Activated B cell treated with CpG ODN at 0.5 μM for 24 hours (primary cell): ENCODE results near the gene XBP1. TPM values are rescaled to one million over a fixed set of nuclear protein-coding genes. Genes with fewer than 3 reads are reported as not detected.

Source experiments
- ATAC-seq: fragments of 200-7000 bp; cut with Tn5 transposase; one replicate; pipeline ENCODE4 v1.10.0; 2021; ENCODE audit warnings: low read depth, mild to moderate bottlenecking, moderate library complexity
- CTCF ChIA-PET: fragments of 350-600 bp; sonication (Branson Sonifier 250); formaldehyde crosslinking; loops from one replicate; lab custom pipeline; 2021; ENCODE audit warnings: antibody characterized with exemption; lab: Charles Lee
- POLR2A ChIA-PET: fragments of 350-600 bp; sonication (Branson Sonifier 250); formaldehyde crosslinking; loops from one replicate; lab custom pipeline; 2021; ENCODE audit warnings: antibody characterized with exemption; lab: Charles Lee
- DNase-seq: peaks from one replicate; pipeline ENCODE4 v3.0.0; 2022
- H3K27ac Mint-ChIP-seq: one replicate; pipeline ENCODE4 v1.8.0; 2020; ENCODE audit warnings: mixed read lengths
- H3K27me3 Mint-ChIP-seq: one replicate; pipeline ENCODE4 v1.8.0; 2021; ENCODE audit warnings: mixed read lengths
- H3K36me3 Mint-ChIP-seq: one replicate; pipeline ENCODE4 v1.8.0; 2021; ENCODE audit warnings: low read depth, mixed read lengths
- H3K4me1 Mint-ChIP-seq: one replicate; pipeline ENCODE4 v1.8.0; 2021; ENCODE audit warnings: mixed read lengths
- H3K4me3 Mint-ChIP-seq: one replicate; pipeline ENCODE4 v1.8.0; 2020; ENCODE audit warnings: mild to moderate bottlenecking, mixed read lengths
- H3K9me3 Mint-ChIP-seq: one replicate; pipeline ENCODE4 v1.8.0; 2020; ENCODE audit warnings: mixed read lengths
- intact Hi-C: fragments of 100-400 bp; cut with micrococcal nuclease; formaldehyde crosslinking; loops from one replicate; pipeline ENCODE4 v1.15.1; 2024
- total RNA-seq: library from RNA; stranded (reverse); gene quantifications from 2 replicates; pipeline ENCODE4 v1.2.3, GENCODE V29; 2022
- TF ChIP-seq, protein P1 (sequence below): fragments of 200-600 bp; IDR thresholded peaks from one replicate; pipeline ENCODE4 v1.8.0; 2022; ENCODE audit warnings: antibody characterized with exemption, mild to moderate bottlenecking

Gene XBP1
- total RNA-seq, 1 donor from 2014 or later, result 57.7 TPM

DNA sequence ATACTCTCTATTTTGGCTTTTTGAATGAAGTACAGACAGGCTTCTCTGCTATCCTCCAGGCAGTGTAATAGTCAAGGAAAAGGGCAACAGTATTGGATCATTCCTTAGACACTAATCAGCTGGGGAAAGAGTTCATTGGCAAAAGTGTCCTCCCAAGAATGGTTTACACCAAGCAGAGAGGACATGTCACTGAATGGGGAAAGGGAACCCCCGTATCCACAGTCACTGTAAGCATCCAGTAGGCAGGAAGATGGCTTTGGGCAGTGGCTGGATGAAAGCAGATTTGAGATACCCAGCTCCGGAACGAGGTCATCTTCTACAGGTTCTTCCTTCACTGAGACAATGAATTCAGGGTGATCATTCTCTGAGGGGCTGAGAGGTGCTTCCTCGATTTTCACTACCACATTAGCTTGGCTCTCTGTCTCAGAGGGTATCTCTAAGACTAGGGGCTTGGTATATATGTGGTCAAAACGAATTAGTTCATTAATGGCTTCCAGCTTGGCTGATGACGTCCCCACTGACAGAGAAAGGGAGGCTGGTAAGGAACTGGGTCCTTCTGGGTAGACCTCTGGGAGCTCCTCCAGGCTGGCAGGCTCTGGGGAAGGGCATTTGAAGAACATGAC, 5.2 kb downstream of the XBP1 start:
- no peaks in the 10 kb centered on the region for H3K27me3 Mint-ChIP-seq
- TF ChIP-seq, protein P1, sequence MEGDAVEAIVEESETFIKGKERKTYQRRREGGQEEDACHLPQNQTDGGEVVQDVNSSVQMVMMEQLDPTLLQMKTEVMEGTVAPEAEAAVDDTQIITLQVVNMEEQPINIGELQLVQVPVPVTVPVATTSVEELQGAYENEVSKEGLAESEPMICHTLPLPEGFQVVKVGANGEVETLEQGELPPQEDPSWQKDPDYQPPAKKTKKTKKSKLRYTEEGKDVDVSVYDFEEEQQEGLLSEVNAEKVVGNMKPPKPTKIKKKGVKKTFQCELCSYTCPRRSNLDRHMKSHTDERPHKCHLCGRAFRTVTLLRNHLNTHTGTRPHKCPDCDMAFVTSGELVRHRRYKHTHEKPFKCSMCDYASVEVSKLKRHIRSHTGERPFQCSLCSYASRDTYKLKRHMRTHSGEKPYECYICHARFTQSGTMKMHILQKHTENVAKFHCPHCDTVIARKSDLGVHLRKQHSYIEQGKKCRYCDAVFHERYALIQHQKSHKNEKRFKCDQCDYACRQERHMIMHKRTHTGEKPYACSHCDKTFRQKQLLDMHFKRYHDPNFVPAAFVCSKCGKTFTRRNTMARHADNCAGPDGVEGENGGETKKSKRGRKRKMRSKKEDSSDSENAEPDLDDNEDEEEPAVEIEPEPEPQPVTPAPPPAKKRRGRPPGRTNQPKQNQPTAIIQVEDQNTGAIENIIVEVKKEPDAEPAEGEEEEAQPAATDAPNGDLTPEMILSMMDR, result no peak
- DNase-seq (no peak), ATAC-seq (no peak)
- peaks cover 64% of the 10 kb centered on the region for H3K4me1 Mint-ChIP-seq
- H3K27ac Mint-ChIP-seq, result no peak overlapping the region
- ChIA-PET CTCF (interaction anchor here (1.0 kb wide), 1 partner anchor 34 kb away, joined by 3 read pairs; no protein-coding TSS in a partner anchor), POLR2A (interaction anchor here (1.8 kb wide), 1 partner anchor 22 kb away, joined by 7 read pairs; the partner anchor contains the start of gene CCDC117)
- peaks cover 66% of the 10 kb centered on the region for H3K36me3 Mint-ChIP-seq
- H3K9me3 Mint-ChIP-seq, result no peaks in the 10 kb centered on the region
- no peak overlapping the region for H3K4me3 Mint-ChIP-seq
- intact Hi-C loops, result loop anchor here (10.0 kb wide), 1 partner anchor 880 kb away; the partner anchor contains the start of gene PITPNB

DNA sequence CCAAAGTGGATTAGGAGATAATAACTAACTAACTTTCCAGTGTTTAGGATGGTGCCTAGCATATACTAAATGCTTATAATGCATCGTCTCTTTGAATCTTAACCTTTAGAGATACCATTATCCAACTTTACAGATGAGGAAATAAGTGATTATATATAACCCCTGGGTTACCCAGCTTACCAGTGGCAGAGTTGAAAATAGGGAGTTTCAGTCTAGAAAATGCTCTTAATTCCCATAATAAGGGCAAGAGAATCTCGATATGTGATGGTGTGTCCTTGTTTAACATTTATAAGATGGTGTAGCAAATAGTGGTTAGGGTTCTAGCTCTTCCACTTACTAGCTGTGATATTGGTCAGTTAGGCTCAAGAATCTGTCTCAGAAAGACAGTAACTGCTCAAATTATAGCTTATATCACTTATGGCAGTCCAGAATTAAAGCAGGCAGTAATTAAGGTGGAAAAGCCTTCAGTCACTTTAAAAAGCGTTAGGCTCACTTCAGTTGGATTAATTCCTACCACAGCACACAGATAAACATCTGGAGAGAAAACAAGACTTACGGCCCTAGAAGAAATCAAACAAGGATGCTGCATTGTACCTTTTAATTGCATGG, 6.3 kb downstream of the XBP1 start:
- H3K9me3 Mint-ChIP-seq, result no peaks in the 10 kb centered on the region
- no peak for ATAC-seq
- H3K27ac Mint-ChIP-seq, result no peak overlapping the region
- peaks cover 63% of the 10 kb centered on the region for H3K4me1 Mint-ChIP-seq
- intact Hi-C loops, result loop anchor here (10.0 kb wide), 1 partner anchor 879 kb away; the partner anchor contains the start of gene PITPNB
- no peak overlapping the region for H3K4me3 Mint-ChIP-seq
- no peak for DNase-seq
- TF ChIP-seq, protein P1, result no peak
- peaks cover 64% of the 10 kb centered on the region for H3K36me3 Mint-ChIP-seq
- POLR2A ChIA-PET, result interaction anchor here (0.6 to 1.8 kb wide), 2 partner anchors 21 to 1114 kb away, joined by 3 to 7 read pairs; partner anchors contain the start of gene CCDC117
- H3K27me3 Mint-ChIP-seq, result no peaks in the 10 kb centered on the region
- CTCF ChIA-PET, result interaction anchor here (1.0 kb wide), 1 partner anchor 36 kb away, joined by 3 read pairs; no protein-coding TSS in a partner anchor

DNA sequence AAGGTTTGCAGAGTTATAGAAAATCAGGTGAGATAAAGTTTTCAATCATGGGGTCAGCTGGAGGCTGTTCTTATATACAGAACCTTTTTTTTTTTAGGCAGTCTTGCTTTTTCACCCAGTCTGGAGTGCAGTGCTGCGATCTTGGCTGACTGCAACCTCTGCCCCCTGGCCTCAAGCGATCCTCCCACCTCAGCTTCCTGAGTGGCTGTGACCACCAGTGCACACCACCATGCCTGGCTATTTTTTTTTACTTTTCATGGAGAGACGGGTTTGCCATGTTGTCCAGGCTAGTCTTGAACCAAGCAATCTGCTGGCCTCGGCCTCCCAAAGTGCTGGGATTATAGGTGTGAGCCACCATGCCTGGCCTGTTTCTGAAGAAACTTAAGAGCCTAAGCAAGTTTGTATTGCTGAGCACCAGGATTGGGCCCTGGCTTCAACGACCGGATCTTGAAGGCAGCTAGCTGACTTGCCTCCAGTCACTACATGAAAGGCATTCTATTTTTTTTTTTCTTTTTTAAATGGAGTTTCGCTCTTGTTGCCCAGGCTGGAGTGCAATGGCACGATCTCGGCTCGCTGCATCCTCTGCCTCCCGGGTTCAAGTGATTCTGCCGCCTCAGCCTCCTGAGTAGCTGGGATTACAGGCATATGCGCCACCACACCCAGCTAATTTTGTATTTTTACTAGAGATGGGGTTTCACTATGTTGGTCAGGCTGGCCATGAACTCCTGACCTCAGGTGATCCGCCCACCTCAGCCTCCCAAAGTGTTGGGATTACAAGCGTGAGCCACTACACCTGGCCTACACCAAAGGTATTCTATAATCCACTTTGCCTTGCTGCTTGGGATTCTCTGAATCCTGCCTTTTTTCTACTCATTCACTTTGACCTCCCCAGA, 7.6 kb downstream of the XBP1 start:
- intact Hi-C loops, result loop anchor here (10.0 kb wide), 1 partner anchor 878 kb away; the partner anchor contains the start of gene PITPNB
- peak; percentile 16 for ATAC-seq
- no peaks in the 10 kb centered on the region for H3K27me3 Mint-ChIP-seq
- TF ChIP-seq, protein P1, result no peak
- ChIA-PET POLR2A (interaction anchor here (1.1 to 3.5 kb wide), 2 partner anchors 7 to 20 kb away, joined by 10 to 26 read pairs; partner anchors contain the start of genes CCDC117 and XBP1), CTCF (interaction anchor here (1.1 kb wide), 1 partner anchor 36 kb away, joined by 3 read pairs; no protein-coding TSS in a partner anchor)
- DNase-seq, result no peak
- peak overlapping the region; percentile 69 for H3K27ac Mint-ChIP-seq
- H3K4me1 Mint-ChIP-seq, result peaks cover 57% of the 10 kb centered on the region
- no peak overlapping the region for H3K4me3 Mint-ChIP-seq
- H3K36me3 Mint-ChIP-seq, result peaks cover 66% of the 10 kb centered on the region
- H3K9me3 Mint-ChIP-seq, result no peaks in the 10 kb centered on the region

DNA sequence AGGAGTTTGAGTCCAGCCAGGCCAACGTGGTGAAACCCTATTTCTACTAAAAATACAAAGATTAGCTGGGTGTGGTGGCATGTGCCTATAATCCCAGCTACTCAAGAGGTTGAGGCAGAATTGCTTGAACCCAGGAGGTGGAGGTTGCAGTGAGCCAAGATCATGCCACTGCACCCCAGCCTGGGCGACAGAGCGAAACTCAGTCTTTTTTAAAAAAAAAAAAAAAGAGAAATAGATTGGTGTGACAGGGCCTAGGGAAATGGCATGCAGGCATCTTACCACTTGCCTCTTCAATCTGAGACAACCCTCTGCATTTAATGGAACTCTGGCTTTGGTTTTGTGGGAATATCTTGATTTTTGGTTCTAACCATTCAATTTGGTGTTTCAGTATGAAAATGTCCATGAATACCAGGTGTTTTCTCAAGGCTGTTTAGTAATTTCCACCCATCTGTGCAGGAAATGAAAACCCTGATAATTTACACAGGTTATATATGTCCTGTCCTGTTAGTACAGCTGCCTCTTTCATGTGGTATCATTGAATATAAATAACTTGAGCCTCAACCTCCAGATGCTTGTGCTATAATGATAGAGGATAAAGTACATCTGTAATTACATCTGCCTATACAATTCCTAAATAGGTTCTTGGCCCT, 8.4 kb downstream of the XBP1 start:
- peak; percentile 66 for ATAC-seq
- TF ChIP-seq, protein P1, result no peak
- H3K4me1 Mint-ChIP-seq, result peaks cover 54% of the 10 kb centered on the region

More for the DNA sequence above, 8.4 kb downstream of the XBP1 start:
- ChIA-PET CTCF (interaction anchor here (1.1 to 2.2 kb wide), 2 partner anchors 37 to 192 kb away, joined by 3 to 7 read pairs; no protein-coding TSS in a partner anchor), POLR2A (interaction anchor here (0.6 to 3.5 kb wide), 3 partner anchors 8 to 19 kb away, joined by 5 to 26 read pairs (median 10); partner anchors contain the start of genes CCDC117 and XBP1)
- H3K27ac Mint-ChIP-seq, result peak overlapping the region; percentile 69
- intact Hi-C loops, result loop anchor here (1.0 to 10.0 kb wide), 3 partner anchors 8 to 877 kb away; partner anchors contain the start of genes CCDC117, PITPNB and XBP1
- peaks cover 69% of the 10 kb centered on the region for H3K36me3 Mint-ChIP-seq
- H3K4me3 Mint-ChIP-seq, result no peak overlapping the region
- DNase-seq, result no peak
- no peaks in the 10 kb centered on the region for H3K9me3 Mint-ChIP-seq
- no peaks in the 10 kb centered on the region for H3K27me3 Mint-ChIP-seq
